Uterus (tissue), 4 donors: ENCODE data around the gene TRIML2. TPM values are rescaled to one million over a fixed set of nuclear protein-coding genes. Genes with fewer than 3 reads are reported as not detected.
"Not testable (repeated sequence)": the region's sequence is repeated elsewhere in the genome, so short reads cannot be mapped to it uniquely, and the experiment has no call there.

Experiments used
- DNase-seq, 2 donors: peaks; one replicate each; pipeline ENCODE4 v3.0.0-alpha.2; 2019 to 2020
- H3K27ac ChIP-seq, 2 donors: fragments of 200-600 bp; sonication (generic); 1 replicate in 1 of 2; 2 replicates in 1 of 2; pipeline ENCODE4 v1.5.1; 2016 to 2018
- H3K27me3 ChIP-seq, 2 donors: fragments of 200-600 bp; sonication (generic); one replicate each; pipeline ENCODE4 v1.5.1; 2018 to 2019; ENCODE audit warnings: control low read depth in 1 of 2
- H3K36me3 ChIP-seq, 2 donors: fragments of 200-600 bp; sonication (generic); one replicate each; pipeline ENCODE4 v1.5.1; 2019; ENCODE audit warnings: control low read depth in 1 of 2
- H3K4me1 ChIP-seq, 2 donors: fragments of 200-600 bp; sonication (generic); one replicate each; pipeline ENCODE4 v1.5.1; 2018 to 2019; ENCODE audit warnings: control low read depth in 1 of 2
- H3K4me3 ChIP-seq, 2 donors: fragments of 200-600 bp; sonication (generic); 1 replicate in 1 of 2; 2 replicates in 1 of 2; pipeline ENCODE4 v1.5.1; 2018 to 2019; ENCODE audit warnings: mild to moderate bottlenecking in 1 of 2
- H3K9me3 ChIP-seq, 2 donors: fragments of 200-600 bp; sonication (generic); one replicate each; pipeline ENCODE4 v1.5.1; 2019; ENCODE audit warnings: control low read depth in 1 of 2
- POLR2A ChIP-seq, 2 donors: fragments of 450-650 bp; IDR thresholded peaks; one replicate each; pipeline ENCODE4 v1.6.1; 2016; ENCODE audit warnings: antibody characterized with exemption in 2 of 2, mild to moderate bottlenecking in 1 of 2, moderate library complexity in 1 of 2
- intact Hi-C: fragments of 100-400 bp; cut with DNase I; formaldehyde crosslinking; loops from one replicate; pipeline ENCODE4 v1.15.1; 2023; ENCODE audit warnings: low total_unique reads
- total RNA-seq, 4 donors: library from RNA; depleted of rRNA in 3 of 4; stranded (reverse); fragments of >200 nt in 3 of 4; gene quantifications; one replicate each; pipeline versions ENCODE4 v1.1.0 to v1.2.4, GENCODE V29; 2014 to 2023
- TF ChIP-seq, protein P1 (sequence below), 4 experiments: fragments of 200-600 bp in 2 of 4; fragments of 450-650 bp in 2 of 4; sonication (generic) in 2 of 4; IDR thresholded peaks; one replicate each; pipeline ENCODE4 v1.5.1; 2016 to 2019; ENCODE audit warnings: antibody characterized with exemption in 4 of 4, mild to moderate bottlenecking in 2 of 4, moderate library complexity in 1 of 4
- donor health status: DM: yes; HTN: yes; CAD: no.

Gene TRIML2
- total RNA-seq, 4 donors from 2014 or later = not detected

DNA sequence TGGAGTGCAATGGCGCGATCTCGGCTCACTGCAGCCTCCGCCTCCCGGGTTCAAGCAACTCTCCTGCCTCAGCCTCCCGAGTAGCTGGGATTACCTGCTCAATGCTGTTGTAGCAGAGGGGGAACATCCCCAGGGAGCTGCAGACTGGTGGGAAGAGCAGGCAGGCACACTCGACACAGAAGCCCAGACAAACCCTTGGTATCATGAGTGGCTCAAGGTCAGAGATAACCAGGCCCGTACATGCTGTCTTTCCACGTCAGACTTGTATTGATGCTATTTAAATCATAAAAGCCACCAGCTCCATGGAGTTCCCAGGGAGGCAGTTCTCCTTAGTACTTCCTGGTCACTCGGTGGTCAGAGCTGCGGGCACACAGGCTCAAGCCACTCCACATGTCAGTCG lies 33.2 kb downstream of the TRIML2 start:
- TF ChIP-seq, protein P1, sequence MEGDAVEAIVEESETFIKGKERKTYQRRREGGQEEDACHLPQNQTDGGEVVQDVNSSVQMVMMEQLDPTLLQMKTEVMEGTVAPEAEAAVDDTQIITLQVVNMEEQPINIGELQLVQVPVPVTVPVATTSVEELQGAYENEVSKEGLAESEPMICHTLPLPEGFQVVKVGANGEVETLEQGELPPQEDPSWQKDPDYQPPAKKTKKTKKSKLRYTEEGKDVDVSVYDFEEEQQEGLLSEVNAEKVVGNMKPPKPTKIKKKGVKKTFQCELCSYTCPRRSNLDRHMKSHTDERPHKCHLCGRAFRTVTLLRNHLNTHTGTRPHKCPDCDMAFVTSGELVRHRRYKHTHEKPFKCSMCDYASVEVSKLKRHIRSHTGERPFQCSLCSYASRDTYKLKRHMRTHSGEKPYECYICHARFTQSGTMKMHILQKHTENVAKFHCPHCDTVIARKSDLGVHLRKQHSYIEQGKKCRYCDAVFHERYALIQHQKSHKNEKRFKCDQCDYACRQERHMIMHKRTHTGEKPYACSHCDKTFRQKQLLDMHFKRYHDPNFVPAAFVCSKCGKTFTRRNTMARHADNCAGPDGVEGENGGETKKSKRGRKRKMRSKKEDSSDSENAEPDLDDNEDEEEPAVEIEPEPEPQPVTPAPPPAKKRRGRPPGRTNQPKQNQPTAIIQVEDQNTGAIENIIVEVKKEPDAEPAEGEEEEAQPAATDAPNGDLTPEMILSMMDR (IDR thresholded peaks at IDR 0.05) = no peak
- no peak for TF ChIP-seq POLR2A (IDR thresholded peaks at IDR 0.05)
- H3K27me3 ChIP-seq = no peaks in the 10 kb centered on the region
- H3K4me1 ChIP-seq = no peaks in the 10 kb centered on the region
- intact Hi-C loops = no loop called here
- no peak overlapping the region for H3K4me3 ChIP-seq
- H3K9me3 ChIP-seq = no peaks in the 10 kb centered on the region
- no peaks in the 10 kb centered on the region for H3K36me3 ChIP-seq
- no peak for DNase-seq
- H3K27ac ChIP-seq = no peak overlapping the region

DNA sequence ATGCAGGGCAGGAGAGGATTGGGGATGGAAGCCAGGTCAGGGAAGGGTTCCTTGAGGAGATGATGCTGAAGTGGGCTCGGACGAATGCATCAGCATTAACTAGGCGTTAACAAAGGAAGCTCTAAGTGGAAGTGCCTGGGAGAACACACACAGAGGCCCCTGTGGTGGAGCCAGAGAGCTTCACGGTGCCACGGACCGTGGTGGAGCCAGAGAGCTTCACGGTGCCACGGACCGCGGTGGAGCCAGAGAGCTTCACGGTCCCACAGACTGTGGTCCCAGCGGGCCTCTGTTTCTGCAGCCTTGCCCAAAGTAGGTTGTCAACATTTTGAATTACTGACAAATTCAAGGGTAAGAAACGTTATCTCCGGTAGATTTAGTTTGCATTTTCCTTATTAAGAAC lies 48.3 kb downstream of the TRIML2 start:
- Histone ChIP-seq H3K4me1 (no peaks in the 10 kb centered on the region), H3K4me3 (no peak overlapping the region), H3K27ac (no peak overlapping the region), H3K9me3 (no peaks in the 10 kb centered on the region), H3K36me3 (no peaks in the 10 kb centered on the region), H3K27me3 (no peaks in the 10 kb centered on the region)
- intact Hi-C loops = no loop called here
- no peak for TF ChIP-seq POLR2A (IDR thresholded peaks at IDR 0.05)
- TF ChIP-seq, protein P1 (IDR thresholded peaks at IDR 0.05) = no peak
- no peak for DNase-seq

DNA sequence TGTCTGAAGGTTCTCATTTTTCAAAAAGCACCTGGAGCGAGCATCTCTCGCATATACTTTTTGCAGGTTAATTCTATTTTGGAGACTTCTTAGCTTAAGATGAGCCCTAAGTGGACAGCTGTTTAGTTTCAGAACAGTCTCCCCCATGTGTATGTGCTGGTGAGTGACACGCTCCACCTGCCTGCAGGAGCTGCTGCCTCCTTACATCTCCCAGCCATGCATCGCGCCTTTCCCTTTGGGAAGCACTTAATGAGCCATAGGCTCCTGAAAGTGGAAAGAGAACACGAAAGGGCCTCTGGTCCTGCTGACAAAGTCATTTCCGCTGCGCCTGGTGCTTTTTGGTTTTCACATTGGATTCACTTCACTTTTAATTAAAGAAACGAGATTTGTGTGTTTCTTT lies 56.1 kb downstream of the TRIML2 start:
- Histone ChIP-seq H3K27ac (no peak overlapping the region), H3K4me3 (no peak overlapping the region), H3K36me3 (no peaks in the 10 kb centered on the region), H3K4me1 (no peaks in the 10 kb centered on the region), H3K9me3 (no peaks in the 10 kb centered on the region), H3K27me3 (no peaks in the 10 kb centered on the region)
- intact Hi-C loops = no loop called here
- no peak for TF ChIP-seq POLR2A (IDR thresholded peaks at IDR 0.05)
- TF ChIP-seq, protein P1 (IDR thresholded peaks at IDR 0.05) = no peak
- no peak for DNase-seq

DNA sequence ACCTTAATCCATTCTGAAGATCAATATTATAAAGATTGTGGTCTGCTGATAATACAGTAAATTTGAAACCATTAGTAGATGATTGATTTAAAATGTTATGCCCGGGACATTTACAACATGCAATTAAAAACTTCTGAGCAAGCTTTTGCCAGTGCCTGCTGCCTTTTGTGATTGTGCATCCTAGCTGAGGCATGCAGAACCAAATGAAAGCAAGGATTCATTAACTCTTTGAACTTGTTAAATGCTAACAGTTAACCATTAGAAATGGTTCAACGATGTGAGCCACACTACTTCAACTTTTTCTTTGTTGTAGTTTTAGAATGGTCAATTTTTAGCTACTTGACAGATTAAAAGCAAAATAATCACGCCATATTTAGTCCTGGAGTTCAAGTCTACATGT lies 62.7 kb downstream of the TRIML2 start:
- intact Hi-C loops = no loop called here
- Histone ChIP-seq H3K4me3 (no peak overlapping the region), H3K36me3 (no peaks in the 10 kb centered on the region), H3K27ac (no peak overlapping the region), H3K9me3 (no peaks in the 10 kb centered on the region), H3K4me1 (no peaks in the 10 kb centered on the region), H3K27me3 (no peaks in the 10 kb centered on the region)
- DNase-seq = no peak
- TF ChIP-seq, protein P1 (IDR thresholded peaks at IDR 0.05) = no peak

DNA sequence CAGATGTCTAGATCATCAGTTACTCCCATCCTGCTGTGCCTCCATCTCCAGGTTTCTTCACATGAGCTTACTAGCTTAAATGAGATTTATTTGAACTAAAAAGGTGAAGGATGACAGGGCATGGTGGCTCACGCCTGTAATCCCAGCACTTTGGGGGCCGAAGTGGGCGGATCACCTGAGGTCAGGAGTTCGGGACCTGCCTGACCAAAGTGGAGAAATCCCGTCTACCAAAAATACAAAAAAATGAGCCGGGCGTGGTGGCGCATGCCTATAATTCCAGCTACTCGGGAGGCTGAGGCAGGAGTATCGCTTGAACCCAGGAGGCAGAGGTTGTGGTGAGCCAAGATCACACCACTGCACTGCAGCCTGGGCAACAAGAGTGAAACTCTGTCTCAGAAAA lies 63.9 kb downstream of the TRIML2 start:
- H3K27ac ChIP-seq, H3K27me3 ChIP-seq, H3K36me3 ChIP-seq, intact Hi-C loops, H3K4me1 ChIP-seq, H3K4me3 ChIP-seq, DNase-seq, H3K9me3 ChIP-seq: not testable (repeated sequence)

DNA sequence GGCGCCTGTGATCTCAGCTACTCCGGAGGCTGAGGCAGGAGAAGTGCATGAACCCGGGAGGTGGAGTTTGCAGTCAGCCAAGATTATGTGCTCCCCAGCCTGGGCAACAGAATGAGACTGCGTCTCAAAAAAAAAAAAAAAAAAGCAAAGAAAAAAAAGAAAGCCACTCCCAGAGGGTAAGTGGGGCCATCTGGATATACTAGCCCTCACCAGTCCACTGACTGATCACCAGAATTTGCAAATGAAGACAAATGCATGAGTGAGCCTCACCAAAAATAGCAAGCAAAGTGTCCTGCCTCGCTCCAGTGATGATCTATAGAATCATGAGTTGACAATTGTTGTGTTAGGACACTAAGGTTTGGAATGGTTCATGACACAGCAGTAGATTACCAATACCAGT lies 66.2 kb downstream of the TRIML2 start:
- H3K9me3 ChIP-seq = no peaks in the 10 kb centered on the region
- H3K4me3 ChIP-seq = no peak overlapping the region
- H3K36me3 ChIP-seq = no peaks in the 10 kb centered on the region
- no peak overlapping the region for H3K27ac ChIP-seq
- H3K27me3 ChIP-seq = no peaks in the 10 kb centered on the region
- DNase-seq = no peak
- TF ChIP-seq, protein P1 (IDR thresholded peaks at IDR 0.05) = no peak
- TF ChIP-seq POLR2A (IDR thresholded peaks at IDR 0.05) = no peak
- intact Hi-C loops = no loop called here
- no peaks in the 10 kb centered on the region for H3K4me1 ChIP-seq
